Measurements from ENCODE around the gene ITGB8. TPM values are rescaled to one million over a fixed set of nuclear protein-coding genes. Genes with fewer than 3 reads are reported as not detected.

Gene ITGB8
- total RNA-seq, 1 experiment from 2014 or later, result 13.9 TPM

- H3K4me1 ChIP-seq (ENCODE audit: insufficient read depth, low read length), result peaks cover 18% of the 10 kb centered on the region
- H3K9me3 ChIP-seq (ENCODE audit: low read length), result no peaks in the 10 kb centered on the region
- intact Hi-C loops (cut with micrococcal nuclease), result loop anchor here (1.0 to 5.0 kb wide), 3 partner anchors 9 to 205 kb away; no protein-coding TSS in a partner anchor
- ATAC-seq, result peak; percentile 57
- H3K27ac ChIP-seq (ENCODE audit: low read length), result no peak overlapping the region
- H3K36me3 ChIP-seq (ENCODE audit: low read depth, low read length), result no peaks in the 10 kb centered on the region
- no peak overlapping the region for H3K4me2 ChIP-seq (ENCODE audit: low read length)
- no peaks in the 10 kb centered on the region for H3K27me3 ChIP-seq (ENCODE audit: low read length)
- H3K79me2 ChIP-seq (ENCODE audit: low read length), result no peaks in the 10 kb centered on the region
- H2AFZ ChIP-seq (ENCODE audit: low read length), result 0 out of 2 replicates have a peak overlapping the region, but pooled peaks have one; percentile 2
- H4K20me1 ChIP-seq (ENCODE audit: low read length), result no peaks in the 10 kb centered on the region
- ChIA-PET POLR2A (ENCODE audit: unreplicated experiment) (no interaction called here), CTCF (interaction anchor here (1.1 kb wide), 1 partner anchor 196 kb away, joined by 3 read pairs; no protein-coding TSS in a partner anchor)
- no peak overlapping the region for H3K4me3 ChIP-seq (ENCODE audit: low read length)
- BruUV-seq (replicated peaks), result no TSS peak
- TF ChIP-seq CTCF (conservative IDR thresholded peaks at IDR 0.05; ENCODE audit: low read depth, low read length) (peak; percentile 68), EZH2 (IDR thresholded peaks at IDR 0.05; ENCODE audit: low read length, unreplicated experiment) (no peak), EZH2phosphoT487 (IDR thresholded peaks at IDR 0.05; ENCODE audit: borderline replicate concordance, low read length) (no peak)
- no peaks in the 10 kb centered on the region for H3K9me2 ChIP-seq (replicated peaks; ENCODE audit: low read length)
- no peak overlapping the region for H3K9ac ChIP-seq (ENCODE audit: low read length)
- H3F3A ChIP-seq (ENCODE audit: low read length, unreplicated experiment), result no peaks in the 10 kb centered on the region
- peak; percentile 36 for DNase-seq
Measured at GRCh38 chr7:20402747-20403230, 72.1 kb downstream of the ITGB8 start.

GRCh38 chr7:20403331-20403730, 72.6 kb downstream of the ITGB8 start:
- Histone ChIP-seq H3K9me2 (replicated peaks; ENCODE audit: low read length) (no peaks in the 10 kb centered on the region), H4K20me1 (ENCODE audit: low read length) (no peaks in the 10 kb centered on the region), H3F3A (ENCODE audit: low read length, unreplicated experiment) (no peaks in the 10 kb centered on the region), H3K79me2 (ENCODE audit: low read length) (no peaks in the 10 kb centered on the region), H3K36me3 (ENCODE audit: low read depth, low read length) (no peaks in the 10 kb centered on the region), H3K27ac (ENCODE audit: low read length) (no peak overlapping the region), H3K4me2 (ENCODE audit: low read length) (no peak overlapping the region), H3K9ac (ENCODE audit: low read length) (no peak overlapping the region), H2AFZ (ENCODE audit: low read length) (no peak overlapping the region), H3K4me3 (ENCODE audit: low read length) (no peak overlapping the region), H3K27me3 (ENCODE audit: low read length) (no peaks in the 10 kb centered on the region), H3K4me1 (ENCODE audit: insufficient read depth, low read length) (peaks cover 24% of the 10 kb centered on the region), H3K9me3 (ENCODE audit: low read length) (no peaks in the 10 kb centered on the region)
- ATAC-seq (no peak), DNase-seq (no peak)
- intact Hi-C loops (cut with micrococcal nuclease), result loop anchor here (5.0 kb wide), 1 partner anchor 206 kb away; no protein-coding TSS in a partner anchor
- ChIA-PET CTCF (no interaction called here), POLR2A (ENCODE audit: unreplicated experiment) (no interaction called here)
- TF ChIP-seq EZH2 (IDR thresholded peaks at IDR 0.05; ENCODE audit: low read length, unreplicated experiment) (no peak), EZH2phosphoT487 (IDR thresholded peaks at IDR 0.05; ENCODE audit: borderline replicate concordance, low read length) (no peak), CTCF (conservative IDR thresholded peaks at IDR 0.05; ENCODE audit: low read depth, low read length) (no peak)
- no TSS peak for BruUV-seq (replicated peaks)

- Histone ChIP-seq H3K27me3 (ENCODE audit: low read length) (no peaks in the 10 kb centered on the region), H3K4me1 (ENCODE audit: insufficient read depth, low read length) (peaks cover 31% of the 10 kb centered on the region), H3K79me2 (ENCODE audit: low read length) (no peaks in the 10 kb centered on the region), H3K4me2 (ENCODE audit: low read length) (no peak overlapping the region), H3K27ac (ENCODE audit: low read length) (no peak overlapping the region), H3F3A (ENCODE audit: low read length, unreplicated experiment) (no peaks in the 10 kb centered on the region), H3K9me2 (replicated peaks; ENCODE audit: low read length) (no peaks in the 10 kb centered on the region), H3K9me3 (ENCODE audit: low read length) (no peaks in the 10 kb centered on the region), H2AFZ (ENCODE audit: low read length) (no peak overlapping the region), H4K20me1 (ENCODE audit: low read length) (no peaks in the 10 kb centered on the region), H3K4me3 (ENCODE audit: low read length) (no peak overlapping the region), H3K36me3 (ENCODE audit: low read depth, low read length) (no peaks in the 10 kb centered on the region), H3K9ac (ENCODE audit: low read length) (no peak overlapping the region)
- ChIA-PET CTCF (no interaction called here), POLR2A (ENCODE audit: unreplicated experiment) (no interaction called here)
- intact Hi-C loops (cut with micrococcal nuclease), result loop anchor here (5.0 kb wide), 1 partner anchor 207 kb away; no protein-coding TSS in a partner anchor
- no peak for ATAC-seq
- TF ChIP-seq EZH2phosphoT487 (IDR thresholded peaks at IDR 0.05; ENCODE audit: borderline replicate concordance, low read length) (no peak), CTCF (conservative IDR thresholded peaks at IDR 0.05; ENCODE audit: low read depth, low read length) (no peak), EZH2 (IDR thresholded peaks at IDR 0.05; ENCODE audit: low read length, unreplicated experiment) (no peak)
- DNase-seq, result no peak
- no TSS peak for BruUV-seq (replicated peaks)
Measured at GRCh38 chr7:20404320-20404719, 73.6 kb downstream of the ITGB8 start.
